HTERT RPE-1 (cell line): ENCODE measurements around the gene ZNF750.
"Not testable (repeated sequence)": the region's sequence is repeated elsewhere in the genome, so short reads cannot be mapped to it uniquely, and the experiment has no call there.

ENCODE experiments used
- in situ Hi-C: fragments of 300-500 bp; cut with MboI; formaldehyde crosslinking; loops from 4 replicates; pipeline ENCODE4 v1.14.3; 2020; ENCODE audit warnings: low sequenced_read_pairs

Gene ZNF750

GRCh38 chr17:82798752-82799151 lies 41.1 kb downstream of the ZNF750 start:
- in situ Hi-C loops: no loop called here

GRCh38 chr17:82797061-82797460 lies 42.8 kb downstream of the ZNF750 start:
- in situ Hi-C loops: no loop called here

- in situ Hi-C loops: no loop called here
Observed at GRCh38 chr17:82795615-82796014, 44.2 kb downstream of the ZNF750 start.

DNA sequence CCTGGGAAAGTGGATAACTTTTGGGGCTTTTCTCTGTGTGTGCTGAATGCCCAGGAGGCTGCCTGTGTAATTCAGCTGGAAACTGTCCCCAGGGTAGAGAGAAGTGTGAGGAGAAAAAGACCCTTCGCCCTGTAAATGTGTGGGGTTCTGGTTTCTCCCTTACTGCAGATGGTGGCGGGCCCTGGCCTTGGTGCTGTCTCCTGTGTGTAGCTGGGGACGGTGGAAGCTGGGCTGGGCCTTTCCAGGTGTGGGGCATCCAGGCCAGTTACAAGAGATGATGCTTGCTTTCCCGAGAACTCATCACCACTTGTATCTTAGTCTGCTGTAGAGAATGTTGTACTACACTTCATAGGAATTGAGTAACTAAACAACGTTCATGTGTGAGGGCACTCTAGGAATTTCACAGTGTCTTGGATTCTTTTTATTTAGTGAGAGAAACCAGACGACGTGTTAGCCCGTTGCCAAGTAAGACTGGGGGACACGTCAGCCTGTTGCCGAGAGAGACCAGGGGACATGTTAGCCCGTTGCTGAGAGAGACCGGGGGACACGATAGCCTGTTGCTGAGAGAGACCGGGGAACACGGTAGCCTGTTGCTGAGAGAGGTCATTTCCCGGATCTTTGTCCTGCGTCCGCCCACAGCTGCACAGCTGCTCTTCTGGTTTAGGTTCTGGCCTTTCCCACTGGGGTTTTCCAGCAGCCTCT lies 44.9 kb downstream of the ZNF750 start:
- in situ Hi-C loops: no loop called here

DNA sequence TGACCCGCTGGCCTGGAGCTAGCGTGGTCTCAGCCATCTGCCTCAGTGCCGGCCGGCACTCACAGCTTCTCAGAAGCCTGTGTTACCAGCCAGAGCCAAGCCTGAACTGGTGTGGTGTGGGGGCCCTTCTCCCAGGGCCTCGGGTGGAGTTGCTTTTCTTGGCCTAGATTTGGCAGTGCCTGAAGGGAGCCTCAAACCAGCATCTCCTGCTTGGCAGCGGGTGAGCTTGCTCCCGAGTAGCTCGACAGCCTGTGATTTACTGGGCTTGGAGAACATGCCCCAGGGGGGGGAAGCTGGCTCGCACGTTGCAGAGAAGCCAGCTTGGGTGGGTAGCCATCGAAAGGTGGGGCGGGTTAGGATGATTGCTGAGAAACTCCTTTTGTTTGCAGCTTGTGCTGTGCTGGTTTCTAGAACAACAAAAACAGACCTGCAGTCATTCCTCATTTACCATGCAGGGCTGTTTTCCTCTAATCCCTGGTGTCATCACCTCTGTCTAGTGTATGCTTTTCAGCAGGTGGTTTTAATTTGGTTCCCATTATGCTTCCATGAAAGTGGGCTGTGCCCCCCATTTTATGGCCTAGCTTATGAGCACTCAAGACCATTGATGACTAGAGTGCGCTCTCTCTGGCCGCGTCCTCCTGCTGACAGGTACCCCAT lies 45.7 kb downstream of the ZNF750 start:
- in situ Hi-C loops: no loop called here

- in situ Hi-C loops: no loop called here
Observed at GRCh38 chr17:82791532-82791931, 48.3 kb downstream of the ZNF750 start.

GRCh38 chr17:82790391-82790790 lies 49.4 kb downstream of the ZNF750 start:
- in situ Hi-C loops: no loop called here

GRCh38 chr17:82789806-82790205 lies 50.0 kb downstream of the ZNF750 start:
- in situ Hi-C loops: no loop called here

DNA sequence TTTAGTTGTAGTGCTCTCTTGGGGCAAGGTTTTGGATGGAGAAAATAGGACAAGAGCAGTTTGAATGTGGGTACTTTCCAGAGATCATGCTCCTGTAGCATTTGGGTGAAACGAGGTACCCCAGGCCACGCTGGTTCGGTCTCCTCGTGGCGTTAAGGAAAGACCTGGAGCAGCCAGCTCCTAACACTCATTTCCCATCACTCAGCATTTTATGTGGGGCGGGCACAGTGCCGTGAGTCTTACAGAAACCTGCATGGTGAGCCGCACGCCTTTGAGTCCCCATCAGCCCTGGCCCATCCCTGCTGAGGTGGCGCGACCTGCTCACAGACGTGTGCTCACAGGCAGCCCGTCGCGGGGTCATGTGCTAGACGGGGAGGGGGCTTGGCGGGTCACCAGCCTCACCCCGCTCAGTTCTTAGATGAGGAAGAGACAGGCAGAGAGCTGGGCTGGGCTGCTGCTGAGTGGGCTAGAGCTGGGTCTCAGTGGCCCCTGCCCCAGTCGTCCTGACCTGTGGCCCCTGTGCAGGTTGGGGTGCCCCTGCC lies 50.7 kb downstream of the ZNF750 start:
- in situ Hi-C loops: no loop called here

- in situ Hi-C loops: no loop called here
Observed at GRCh38 chr17:82788206-82789001, 51.4 kb downstream of the ZNF750 start.

DNA sequence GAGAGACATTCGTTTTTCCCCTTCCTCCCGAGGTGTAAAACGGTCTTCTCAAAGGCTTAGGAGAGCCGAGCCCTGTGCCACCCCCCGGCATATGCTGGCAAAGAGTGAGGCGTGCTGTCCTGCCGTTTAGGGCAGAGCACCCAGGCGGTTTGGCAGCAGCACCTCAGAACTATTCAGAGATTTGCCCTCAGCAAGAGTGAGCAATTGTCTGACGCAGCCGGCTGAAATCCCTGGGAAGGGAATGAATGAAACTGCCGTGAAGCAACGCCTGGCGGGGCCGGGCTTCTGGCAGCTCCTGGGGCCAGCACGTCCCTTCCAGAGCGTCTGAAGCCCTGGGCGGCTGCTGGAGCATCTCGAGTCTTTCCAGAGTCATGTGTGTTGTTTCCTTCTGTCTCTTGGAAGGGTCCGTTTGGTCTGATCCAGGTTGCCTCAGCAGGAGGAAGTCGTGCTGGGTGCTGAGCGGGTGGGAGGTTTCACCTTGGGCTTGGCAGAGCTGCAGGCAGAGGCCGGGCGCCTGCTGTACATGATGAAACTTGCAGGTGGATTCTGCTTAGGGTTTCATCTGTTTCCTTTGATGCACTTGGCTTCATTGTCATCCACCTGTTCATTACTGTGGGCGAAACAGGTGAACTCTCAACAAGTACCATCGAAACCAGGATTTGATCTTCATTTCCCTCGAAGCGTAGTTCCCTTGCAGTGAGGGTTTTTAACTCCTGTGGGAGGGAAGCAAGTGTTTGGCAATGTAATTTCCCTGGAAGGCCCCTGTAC lies 52.6 kb downstream of the ZNF750 start:
- in situ Hi-C loops: no loop called here

DNA sequence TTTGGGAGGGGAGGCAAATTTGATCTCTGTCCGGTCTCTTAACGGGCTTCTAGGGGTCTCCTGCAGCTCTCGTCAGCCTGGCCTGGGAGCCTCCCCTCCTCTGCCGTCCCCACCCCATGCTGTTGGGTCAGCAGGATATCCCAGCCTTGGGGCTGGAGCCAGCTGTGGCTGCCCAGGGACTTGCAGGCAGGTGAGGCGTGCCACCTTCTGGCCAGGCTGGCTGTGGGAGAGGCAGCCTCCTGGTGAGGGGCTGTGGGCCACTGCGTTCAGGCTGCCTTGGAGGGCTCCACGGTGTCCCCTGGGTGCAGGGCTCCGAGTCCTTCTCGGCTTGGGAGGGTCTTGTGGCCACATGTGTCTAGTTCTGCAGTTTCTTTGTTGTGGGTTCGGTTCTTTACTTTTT lies 53.4 kb downstream of the ZNF750 start:
- in situ Hi-C loops: no loop called here

- in situ Hi-C loops: not testable (repeated sequence)
Observed at GRCh38 chr17:82785581-82785980, 54.2 kb downstream of the ZNF750 start.

DNA sequence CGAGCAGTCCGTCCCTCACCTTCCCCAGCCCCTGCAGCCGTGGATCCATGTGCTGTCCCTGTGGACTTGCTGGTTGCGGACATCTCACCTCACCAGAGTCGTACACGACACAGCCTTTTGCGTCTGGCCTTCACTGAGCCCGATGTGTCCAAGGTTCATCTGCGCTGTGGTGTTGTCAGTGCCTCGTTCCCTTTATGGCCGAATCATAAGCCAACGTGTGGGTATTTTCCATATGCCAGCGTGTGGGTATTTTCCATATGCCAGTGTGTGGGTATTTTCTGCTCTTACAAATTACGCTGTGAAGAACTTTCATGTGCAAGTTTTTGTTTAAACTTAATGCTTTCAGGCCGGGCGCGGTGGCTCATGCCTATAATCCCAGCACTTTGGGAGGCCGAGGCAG lies 56.3 kb downstream of the ZNF750 start:
- in situ Hi-C loops: no loop called here

- in situ Hi-C loops: no loop called here
Observed at GRCh38 chr17:82782657-82783207, 57.1 kb downstream of the ZNF750 start.

DNA sequence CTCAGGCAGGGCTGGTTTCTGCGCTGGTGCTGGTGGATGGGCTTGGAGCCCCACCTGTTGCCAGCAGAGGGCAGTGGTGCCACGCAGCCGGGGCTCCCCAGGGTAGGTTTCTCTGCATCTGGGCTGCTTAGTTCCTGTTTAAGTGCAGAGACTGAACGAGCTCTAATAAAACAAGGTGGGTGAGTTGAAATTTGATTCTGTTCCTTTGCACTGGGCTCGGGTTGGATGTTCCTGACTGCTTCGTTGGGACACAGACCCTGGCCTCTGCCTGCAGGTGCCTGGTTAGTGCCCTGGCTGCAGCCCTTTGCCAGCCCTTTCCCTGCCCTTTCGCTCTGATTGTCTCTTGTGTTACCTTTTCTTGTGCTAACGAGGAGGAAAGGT lies 57.9 kb downstream of the ZNF750 start:
- in situ Hi-C loops: no loop called here

- in situ Hi-C loops: no loop called here
Observed at GRCh38 chr17:82780971-82781893, 58.6 kb downstream of the ZNF750 start.

DNA sequence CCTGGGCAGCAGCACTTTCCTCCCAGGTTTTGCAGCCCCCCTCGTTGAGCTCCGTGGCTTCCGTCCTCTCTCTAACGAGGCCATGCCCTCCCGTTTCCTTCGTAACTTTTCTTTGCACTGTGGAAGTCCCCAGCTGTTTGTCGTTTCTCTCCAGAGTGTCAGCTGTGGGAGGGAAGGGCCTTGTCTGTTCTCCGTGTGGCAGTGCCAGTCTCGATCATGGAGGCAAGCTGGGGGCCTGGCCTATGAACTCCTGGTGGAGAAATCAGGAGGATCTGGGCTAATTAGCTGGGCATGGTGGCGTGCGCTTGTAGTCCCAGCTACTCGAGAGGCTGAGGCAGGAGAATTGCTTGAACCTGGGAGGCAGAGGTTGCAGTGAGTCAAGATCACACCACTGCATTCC lies 59.6 kb downstream of the ZNF750 start:
- in situ Hi-C loops: no loop called here

DNA sequence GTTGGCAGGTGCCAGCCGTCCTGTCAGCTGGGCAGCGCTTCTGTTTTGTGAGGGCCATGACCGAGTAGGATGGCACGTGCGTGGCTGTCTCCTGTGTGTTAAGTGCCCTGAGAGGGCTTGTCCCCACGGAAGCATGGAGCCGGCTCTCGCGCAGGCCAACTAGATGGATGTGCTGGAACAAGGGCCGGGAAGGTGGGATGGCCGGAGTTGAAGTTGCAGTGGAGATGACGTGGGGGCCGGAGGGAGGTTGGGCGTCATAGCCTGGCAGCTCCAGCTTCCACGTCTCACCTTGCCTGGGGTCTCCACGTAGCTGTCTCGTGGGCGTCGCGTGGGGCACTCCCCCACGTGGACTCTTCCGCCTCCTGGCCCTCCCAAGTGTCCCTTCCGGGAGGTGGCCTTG lies 60.3 kb downstream of the ZNF750 start:
- in situ Hi-C loops: no loop called here
